ENCODE results near the gene PTPN3.
"Not testable (repeated sequence)": the region's sequence is repeated elsewhere in the genome, so short reads cannot be mapped to it uniquely, and the experiment has no call there.

The PTPN3 gene

GRCh38 chr9:109382585-109382984 lies 115.5 kb downstream of the PTPN3 start:
- DNase-seq = no peak

- DNase-seq = no peak
Observed at GRCh38 chr9:109382182-109382581, 115.9 kb downstream of the PTPN3 start.

- peak in 2 of 3 donors; percentile 2 to 13 for DNase-seq
Observed at GRCh38 chr9:109381011-109381729, 116.9 kb downstream of the PTPN3 start.

GRCh38 chr9:109379513-109379912 lies 118.6 kb downstream of the PTPN3 start:
- no peak for DNase-seq

GRCh38 chr9:109378316-109378715 lies 119.8 kb downstream of the PTPN3 start:
- no peak for DNase-seq

- no peak for DNase-seq
Observed at GRCh38 chr9:109372246-109372645, 125.9 kb downstream of the PTPN3 start.

GRCh38 chr9:109371374-109371773 lies 126.7 kb downstream of the PTPN3 start:
- no peak for DNase-seq

GRCh38 chr9:109369285-109369684 lies 128.8 kb downstream of the PTPN3 start:
- no peak for DNase-seq

GRCh38 chr9:109360771-109361170 lies 137.3 kb downstream of the PTPN3 start:
- DNase-seq = no peak

- not testable (repeated sequence) for DNase-seq
Observed at GRCh38 chr9:109358968-109359603, 139.0 kb downstream of the PTPN3 start.

GRCh38 chr9:109355564-109356297 lies 142.4 kb downstream of the PTPN3 start:
- no peak for DNase-seq

GRCh38 chr9:109354190-109354589 lies 143.9 kb downstream of the PTPN3 start:
- no peak for DNase-seq

- no peak for DNase-seq
Observed at GRCh38 chr9:109351032-109351431, 147.1 kb downstream of the PTPN3 start.

- no peak for DNase-seq
Observed at GRCh38 chr9:109349421-109349846, 148.7 kb downstream of the PTPN3 start.

GRCh38 chr9:109346904-109347303 lies 151.2 kb downstream of the PTPN3 start:
- DNase-seq = peak in 2 of 3 donors; percentile 3

- DNase-seq = no peak
Observed at GRCh38 chr9:109344866-109345265, 153.2 kb downstream of the PTPN3 start.

GRCh38 chr9:109342878-109343277 lies 155.2 kb downstream of the PTPN3 start:
- DNase-seq = no peak

GRCh38 chr9:109341561-109341960 lies 156.5 kb downstream of the PTPN3 start:
- DNase-seq = no peak

GRCh38 chr9:109340979-109341378 lies 157.1 kb downstream of the PTPN3 start:
- not testable (repeated sequence) for DNase-seq

GRCh38 chr9:109336409-109336808 lies 161.7 kb downstream of the PTPN3 start:
- no peak for DNase-seq

- no peak for DNase-seq
Observed at GRCh38 chr9:109335929-109336328, 162.2 kb downstream of the PTPN3 start.

GRCh38 chr9:109335121-109335520 lies 163.0 kb downstream of the PTPN3 start:
- no peak for DNase-seq

GRCh38 chr9:109331353-109331752 lies 166.8 kb downstream of the PTPN3 start:
- no peak for DNase-seq

All from suppressor macrophage treated with lipopolysaccharide for 1 hour (primary cell).